Keratinocyte (primary cell): Measurements from ENCODE around the gene ZMIZ1. TPM values are rescaled to one million over a fixed set of nuclear protein-coding genes. Genes with fewer than 3 reads are reported as not detected.

Experiments
- DNase-seq: peaks from one replicate; pipeline ENCODE4 v3.0.0-alpha.2; 2011; ENCODE audit warnings: low read depth, missing footprints, low spot score
- FAIRE-seq: peaks from 2 replicates; lab custom pipeline; 2011; peaks lifted over from hg19 to GRCh38; lab: Jason Lieb, UNC
- H2AFZ ChIP-seq: 2 replicates; pipeline ENCODE4 v1.6.0; 2012; ENCODE audit warnings: low read length, control low read depth, inconsistent platforms; ENCODE audit not compliant: control insufficient read depth
- H3K27ac ChIP-seq: 2 replicates; pipeline ENCODE4 v1.5.1; 2011; ENCODE audit warnings: low read length; ENCODE audit not compliant: control insufficient read depth, insufficient read depth
- H3K27me3 ChIP-seq: 3 replicates; pipeline ENCODE4 v1.6.0; 2011; ENCODE audit warnings: low read length; ENCODE audit not compliant: control insufficient read depth, insufficient read depth; ENCODE audit errors: extremely low read depth
- H3K36me3 ChIP-seq, 2 experiments: 2 replicates in 1 of 2; 3 replicates in 1 of 2; pipeline ENCODE4 v1.5.1; 2011; ENCODE audit warnings: low read length in 2 of 2, mild to moderate bottlenecking in 1 of 2; ENCODE audit not compliant: control insufficient read depth in 2 of 2, insufficient read depth in 2 of 2; ENCODE audit errors: extremely low read depth in 1 of 2
- H3K4me1 ChIP-seq: 3 replicates; pipeline ENCODE4 v1.5.1; 2011; ENCODE audit warnings: low read length; ENCODE audit not compliant: control insufficient read depth, insufficient read depth; ENCODE audit errors: extremely low read depth
- H3K4me2 ChIP-seq: 3 replicates; pipeline ENCODE4 v1.6.0; 2011; ENCODE audit warnings: low read depth, low read length; ENCODE audit not compliant: control insufficient read depth, insufficient read depth; ENCODE audit errors: extremely low read depth
- H3K4me3 ChIP-seq, 3 experiments: fragments of 200-600 bp in 1 of 3; sonication (generic) in 1 of 3; 2 replicates in 2 of 3; 3 replicates in 1 of 3; pipeline ENCODE4 v1.5.1; 2011 to 2016; ENCODE audit warnings: low read length in 3 of 3, mild to moderate bottlenecking in 3 of 3, control low read depth in 2 of 3, inconsistent platforms in 1 of 3, low read depth in 1 of 3, mixed read lengths in 1 of 3, mixed run types in 1 of 3, moderate library complexity in 1 of 3; ENCODE audit not compliant: control insufficient read depth in 2 of 3, insufficient read depth in 2 of 3; ENCODE audit errors: extremely low read depth in 1 of 3
- H3K79me2 ChIP-seq: 2 replicates; pipeline ENCODE4 v1.6.0; 2012; ENCODE audit warnings: low read length; ENCODE audit not compliant: control insufficient read depth, insufficient read depth
- H3K9ac ChIP-seq: 3 replicates; pipeline ENCODE4 v1.6.0; 2011; ENCODE audit warnings: low read length; ENCODE audit not compliant: control insufficient read depth, insufficient read depth; ENCODE audit errors: extremely low read depth
- H3K9me1 ChIP-seq: 3 replicates; pipeline ENCODE4 v1.6.0; 2011; ENCODE audit warnings: low read length; ENCODE audit not compliant: control insufficient read depth, insufficient read depth; ENCODE audit errors: extremely low read depth
- H3K9me3 ChIP-seq: 2 replicates; pipeline ENCODE4 v1.5.1; 2012; ENCODE audit warnings: low read depth, low read length; ENCODE audit not compliant: control insufficient read depth
- H4K20me1 ChIP-seq: 3 replicates; pipeline ENCODE4 v1.6.0; 2011; ENCODE audit warnings: low read length; ENCODE audit not compliant: control insufficient read depth, insufficient read depth; ENCODE audit errors: extremely low read depth
- CTCF ChIP-seq, 3 experiments: IDR thresholded peaks in 1 of 3; conservative IDR thresholded peaks in 1 of 3; optimal IDR thresholded peaks in 1 of 3; 2 replicates in 2 of 3; 3 replicates in 1 of 3; pipeline versions ENCODE3 to v1.5.1; 2011; ENCODE audit warnings: low read length in 3 of 3, mild to moderate bottlenecking in 3 of 3, moderate library complexity in 2 of 3, control low read depth in 1 of 3, inconsistent platforms in 1 of 3; ENCODE audit not compliant: insufficient read depth in 2 of 3; ENCODE audit errors: extremely low read depth in 1 of 3
- EZH2 ChIP-seq: IDR thresholded peaks from one replicate; pipeline ENCODE4 v1.6.1; 2012; ENCODE audit warnings: inconsistent platforms, mild to moderate bottlenecking, low read length, moderate library complexity
- dilution Hi-C: fragments of 300-500 bp; cut with MboI; formaldehyde crosslinking; loops from one replicate; pipeline ENCODE4 v1.7.0; 2020; ENCODE audit warnings: low sequenced_read_pairs; ENCODE audit not compliant: extremely low pct_ligation_motif_present
- polyA plus RNA-seq, 5 experiments: library from polyadenylated mRNA; depleted of rRNA in 3 of 5; stranded (reverse) in 3 of 5; stranded (forward) in 1 of 5; unstranded in 1 of 5; fragments of >200 nt; gene quantifications; 1 replicate in 1 of 5; 2 replicates in 3 of 5; 3 replicates in 1 of 5; pipeline versions ENCODE4 v1.2.1 to v1.2.3, GENCODE V29; 2011 to 2012; ENCODE audit warnings: missing spikeins in 2 of 5, low read depth in 1 of 5, low replicate concordance in 1 of 5

Gene ZMIZ1
- polyA plus RNA-seq, 1 donor (not counting 4 experiments of a cell fraction or from before 2014, with no cell fraction given), result 1.8 TPM

- Histone ChIP-seq H4K20me1 (peaks cover 2% of the 10 kb centered on the region), H3K27ac (no peak overlapping the region), H3K9me1 (no peaks in the 10 kb centered on the region), H3K4me2 (no peak overlapping the region), H3K9ac (no peak overlapping the region), H3K36me3 (peaks cover 0 to 1% of the 10 kb centered on the region in 2 experiments), H3K9me3 (no peaks in the 10 kb centered on the region), H3K27me3 (no peaks in the 10 kb centered on the region), H2AFZ (no peak overlapping the region), H3K4me1 (no peaks in the 10 kb centered on the region), H3K79me2 (no peaks in the 10 kb centered on the region), H3K4me3 (no peak overlapping the region)
- dilution Hi-C loops, result no loop called here
- FAIRE-seq (no peak), DNase-seq (no peak)
- TF ChIP-seq CTCF (optimal IDR thresholded peaks at IDR 0.05 in 1 of 3, IDR thresholded peaks at IDR 0.05 in 1 of 3, conservative IDR thresholded peaks at IDR 0.05 in 1 of 3; ENCODE audit: extremely low read depth in 1 of 3, insufficient read depth in 2 of 3, low read length in 3 of 3), result no peak
- TF ChIP-seq EZH2, result no peak
These were observed 185.7 kb downstream of the ZMIZ1 start for GRCh38 chr10:79254333-79255006.

GRCh38 chr10:79255007-79255507 is 186.3 kb downstream of the ZMIZ1 start:
- Histone ChIP-seq H3K27me3 (no peaks in the 10 kb centered on the region), H3K4me2 (no peak overlapping the region), H2AFZ (no peak overlapping the region), H3K9me3 (no peaks in the 10 kb centered on the region), H3K27ac (no peak overlapping the region), H3K9me1 (no peaks in the 10 kb centered on the region), H3K9ac (no peak overlapping the region), H3K4me1 (no peaks in the 10 kb centered on the region), H4K20me1 (peaks cover 2% of the 10 kb centered on the region), H3K79me2 (no peaks in the 10 kb centered on the region), H3K4me3 (no peak overlapping the region), H3K36me3 (peaks cover 0 to 1% of the 10 kb centered on the region in 2 experiments)
- FAIRE-seq (no peak), DNase-seq (no peak)
- no peak for TF ChIP-seq EZH2
- no peak for TF ChIP-seq CTCF (optimal IDR thresholded peaks at IDR 0.05 in 1 of 3, IDR thresholded peaks at IDR 0.05 in 1 of 3, conservative IDR thresholded peaks at IDR 0.05 in 1 of 3; ENCODE audit: extremely low read depth in 1 of 3, insufficient read depth in 2 of 3, low read length in 3 of 3)
- dilution Hi-C loops, result no loop called here
